HCT116 (cell line): ENCODE measurements around the gene SERPINE3. TPM values are rescaled to one million over a fixed set of nuclear protein-coding genes. Genes with fewer than 3 reads are reported as not detected.

Source experiments
- ATAC-seq: fragments of 200-7000 bp; cut with Tn5 transposase; 2 replicates; pipeline ENCODE4 v1.9.1; 2020; ENCODE audit warnings: mild to moderate bottlenecking, moderate library complexity
- BruUV-seq: library from RNA; stranded (reverse); fragments of 400-500 nt; replicated peaks from 2 replicates; lab custom pipeline; 2021; lab: Mats Ljungman, UMichigan
- CTCF ChIA-PET: fragments of 300-600 bp; sonication (Branson Sonifier 250); formaldehyde crosslinking; loops from one replicate; lab custom pipeline; 2021; ENCODE audit warnings: antibody characterized with exemption; lab: Charles Lee
- POLR2A ChIA-PET: fragments of 300-600, 350-600 bp; sonication (Branson Sonifier 250); formaldehyde crosslinking; loops from one replicate; lab custom pipeline; 2021; ENCODE audit warnings: antibody characterized with exemption; lab: Charles Lee
- RAD21 ChIA-PET, 2 experiments: fragments of 300-600 bp; sonication (Branson Sonifier 250); formaldehyde crosslinking; loops; one replicate each; lab custom pipeline; 2023; ENCODE audit warnings: low total read pairs in 2 of 2; ENCODE audit not compliant: uncharacterized antibody in 2 of 2, unreplicated experiment in 2 of 2, low non-redundant PET in 1 of 2; lab: Charles Lee
- DNase-seq: peaks from one replicate; pipeline ENCODE4 v3.0.0-alpha.2; 2010; ENCODE audit warnings: low read depth, low spot score
- H2AFZ ChIP-seq: fragments of 200-600 bp; shearing (Covaris generic), sonication (generic); 2 replicates; pipeline ENCODE4 v1.6.1; 2017; ENCODE audit warnings: low read depth, mixed run types, mixed read lengths, antibody characterized with exemption, low read length; ENCODE audit not compliant: poor library complexity, severe bottlenecking
- H3K27ac ChIP-seq: 2 replicates; pipeline ENCODE4 v1.5.1; 2012; ENCODE audit warnings: low read depth, low read length
- H3K27me3 ChIP-seq: fragments of 200-600 bp; sonication (generic); 2 replicates; pipeline ENCODE4 v1.6.1; 2016; ENCODE audit warnings: mixed run types, low read length, mixed read lengths; ENCODE audit not compliant: insufficient read depth
- H3K36me3 ChIP-seq, 2 experiments: fragments of 200-500 bp in 1 of 2; fragments of 200-600 bp in 1 of 2; sonication (Bioruptor generic) in 1 of 2; sonication (generic) in 1 of 2; 2 replicates each; pipeline versions ENCODE4 v1.5.1 to v1.6.1; 2014 to 2016; ENCODE audit warnings: low read length in 2 of 2, inconsistent platforms in 1 of 2, mixed read lengths in 1 of 2, mixed run types in 1 of 2; ENCODE audit not compliant: insufficient read depth in 2 of 2, control insufficient read depth in 1 of 2
- H3K4me1 ChIP-seq, 2 experiments: fragments of 200-600 bp in 1 of 2; sonication (generic) in 1 of 2; 2 replicates each; pipeline versions ENCODE4 v1.5.1 to v1.6.1; 2012 to 2017; ENCODE audit warnings: low read length in 2 of 2, inconsistent platforms in 1 of 2, mild to moderate bottlenecking in 1 of 2, mixed read lengths in 1 of 2, mixed run types in 1 of 2, moderate library complexity in 1 of 2; ENCODE audit not compliant: insufficient read depth in 2 of 2, control insufficient read depth in 1 of 2
- H3K4me2 ChIP-seq: fragments of 200-600 bp; sonication (generic); 2 replicates; pipeline ENCODE4 v1.6.1; 2017; ENCODE audit warnings: mixed run types, low read length, mixed read lengths
- H3K4me3 ChIP-seq, 2 experiments: fragments of 200-600 bp in 1 of 2; sonication (generic) in 1 of 2; replicated peaks in 1 of 2; 2 replicates each; pipeline ENCODE4 v1.5.1; 2011 to 2016; ENCODE audit warnings: low read length in 2 of 2, control low read depth in 1 of 2, low read depth in 1 of 2, mild to moderate bottlenecking in 1 of 2, mixed read lengths in 1 of 2, mixed run types in 1 of 2
- H3K79me2 ChIP-seq: fragments of 200-600 bp; sonication (generic); 2 replicates; pipeline ENCODE4 v1.6.1; 2017; ENCODE audit warnings: mild to moderate bottlenecking, mixed run types, low read length, moderate library complexity, mixed read lengths; ENCODE audit not compliant: insufficient read depth
- H3K9ac ChIP-seq: fragments of 200-600 bp; sonication (generic); 2 replicates; pipeline ENCODE4 v1.6.1; 2016; ENCODE audit warnings: low read length, mixed read lengths
- H3K9me2 ChIP-seq: fragments of 200-600 bp; sonication (generic), shearing (Covaris generic); 2 replicates; pipeline ENCODE4 v1.6.1; 2017; ENCODE audit warnings: mixed run types, mild to moderate bottlenecking, moderate library complexity; ENCODE audit not compliant: insufficient read depth
- H3K9me3 ChIP-seq, 2 experiments: fragments of 200-500 bp in 1 of 2; fragments of 200-600 bp in 1 of 2; sonication (Bioruptor generic) in 1 of 2; sonication (generic) in 1 of 2; 2 replicates each; pipeline ENCODE4 v1.6.1; 2014 to 2017; ENCODE audit warnings: low read length in 2 of 2, mixed read lengths in 2 of 2, inconsistent platforms in 1 of 2, low read depth in 1 of 2, mild to moderate bottlenecking in 1 of 2, mixed run types in 1 of 2, moderate library complexity in 1 of 2; ENCODE audit not compliant: control insufficient read depth in 1 of 2, insufficient read depth in 1 of 2
- H4K20me1 ChIP-seq: fragments of 200-600 bp; sonication (generic), shearing (Covaris generic); 2 replicates; pipeline ENCODE4 v1.6.1; 2017; ENCODE audit warnings: mixed run types, mild to moderate bottlenecking, moderate library complexity; ENCODE audit not compliant: insufficient read depth
- ELF1 ChIP-seq: IDR thresholded peaks from 2 replicates; pipeline ENCODE4 v1.6.1; 2012; ENCODE audit warnings: low read depth, borderline replicate concordance
- EZH2 ChIP-seq: fragments of 200-600 bp; sonication (generic); IDR thresholded peaks from 2 replicates; pipeline ENCODE4 v1.6.1; 2017; ENCODE audit warnings: antibody characterized with exemption, mixed run types
- EZH2phosphoT487 ChIP-seq: fragments of 200-600 bp; IDR thresholded peaks from 2 replicates; pipeline ENCODE4 v1.6.1; 2018; ENCODE audit warnings: antibody characterized with exemption, borderline replicate concordance
- FOSL1 ChIP-seq: IDR thresholded peaks from 2 replicates; pipeline ENCODE4 v1.6.1; 2012; ENCODE audit warnings: low read depth
- POLR2A ChIP-seq: IDR thresholded peaks from 2 replicates; pipeline ENCODE4 v1.7.0; 2011; ENCODE audit warnings: borderline replicate concordance; ENCODE audit not compliant: insufficient read depth, insufficient read length; ENCODE audit errors: extremely low read depth
- POLR2AphosphoS5 ChIP-seq: IDR thresholded peaks from 2 replicates; pipeline ENCODE4 v1.6.1; 2011; ENCODE audit warnings: mild to moderate bottlenecking, low read depth, low read length, moderate library complexity
- RAD21 ChIP-seq: IDR thresholded peaks from 2 replicates; pipeline ENCODE4 v1.6.1; 2012; ENCODE audit warnings: low read depth, mild to moderate bottlenecking
- SIN3A ChIP-seq: IDR thresholded peaks from 2 replicates; pipeline ENCODE4 v1.6.1; 2012; ENCODE audit warnings: low read depth
- SP1 ChIP-seq: IDR thresholded peaks from 2 replicates; pipeline ENCODE4 v1.6.1; 2012; ENCODE audit warnings: low read depth
- TCF7L2 ChIP-seq: IDR thresholded peaks from 2 replicates; pipeline ENCODE4 v1.7.0; 2011; ENCODE audit warnings: borderline replicate concordance, inconsistent platforms; ENCODE audit not compliant: insufficient read depth, insufficient read length; ENCODE audit errors: extremely low read depth
- YY1 ChIP-seq: IDR thresholded peaks from 2 replicates; pipeline ENCODE4 v1.6.1; 2011; ENCODE audit warnings: low read length, low read depth, moderate library complexity, mild to moderate bottlenecking; ENCODE audit not compliant: insufficient replicate concordance; ENCODE audit errors: extremely low read depth
- ZFX ChIP-seq: fragments of 450-650 bp; IDR thresholded peaks from 2 replicates; pipeline ENCODE4 v1.6.1; 2017
- ZNF274 ChIP-seq: fragments of 200-500 bp; sonication (Bioruptor generic); IDR thresholded peaks from 2 replicates; pipeline ENCODE4 v1.6.1; 2014; ENCODE audit warnings: mild to moderate bottlenecking, low read depth, low read length, inconsistent platforms
- intact Hi-C: fragments of 100-400 bp; cut with micrococcal nuclease; formaldehyde crosslinking; loops from 2 replicates; pipeline ENCODE4 v1.10.0; 2022
- total RNA-seq: library from RNA; stranded (reverse); gene quantifications from one replicate; pipeline ENCODE4 v1.2.1, GENCODE V29; 2021; ENCODE audit not compliant: unreplicated experiment
- TF ChIP-seq, protein P1 (sequence below): IDR thresholded peaks from 2 replicates; pipeline ENCODE4 v1.6.1; 2012
- TF ChIP-seq, protein P2 (sequence below): IDR thresholded peaks from 2 replicates; pipeline ENCODE4 v1.6.1; 2012; ENCODE audit warnings: low read depth

SERPINE3 gene
- total RNA-seq, 1 experiment from 2014 or later: not detected

- no peak for TF ChIP-seq EZH2
- TF ChIP-seq ZNF274: no peak
- no peak for TF ChIP-seq YY1
- no peak for TF ChIP-seq EZH2phosphoT487
- TF ChIP-seq, protein P1, sequence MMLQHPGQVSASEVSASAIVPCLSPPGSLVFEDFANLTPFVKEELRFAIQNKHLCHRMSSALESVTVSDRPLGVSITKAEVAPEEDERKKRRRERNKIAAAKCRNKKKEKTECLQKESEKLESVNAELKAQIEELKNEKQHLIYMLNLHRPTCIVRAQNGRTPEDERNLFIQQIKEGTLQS: no peak
- TF ChIP-seq ELF1: no peak
- no peak for TF ChIP-seq POLR2AphosphoS5
- no peak for TF ChIP-seq SIN3A
- TF ChIP-seq ZFX: no peak
- intact Hi-C loops: no loop called here
- DNase-seq (no peak), ATAC-seq (no peak)
- ChIA-PET RAD21 (no interaction called here), CTCF (no interaction called here), POLR2A (no interaction called here)
- Histone ChIP-seq H3K27ac (no peak overlapping the region), H3K27me3 (no peaks in the 10 kb centered on the region), H3K4me3 (no peak overlapping the region), H3K9ac (no peak overlapping the region), H3K36me3 (no peaks in the 10 kb centered on the region), H4K20me1 (no peaks in the 10 kb centered on the region), H3K4me2 (no peak overlapping the region), H3K79me2 (no peaks in the 10 kb centered on the region), H3K4me1 (no peaks in the 10 kb centered on the region), H2AFZ (no peak overlapping the region), H3K9me2 (no peaks in the 10 kb centered on the region), H3K9me3 (no peaks in the 10 kb centered on the region)
- BruUV-seq: no TSS peak
Observed at GRCh38 chr13:51292000-51292565, 47.4 kb upstream of the SERPINE3 start.

DNA sequence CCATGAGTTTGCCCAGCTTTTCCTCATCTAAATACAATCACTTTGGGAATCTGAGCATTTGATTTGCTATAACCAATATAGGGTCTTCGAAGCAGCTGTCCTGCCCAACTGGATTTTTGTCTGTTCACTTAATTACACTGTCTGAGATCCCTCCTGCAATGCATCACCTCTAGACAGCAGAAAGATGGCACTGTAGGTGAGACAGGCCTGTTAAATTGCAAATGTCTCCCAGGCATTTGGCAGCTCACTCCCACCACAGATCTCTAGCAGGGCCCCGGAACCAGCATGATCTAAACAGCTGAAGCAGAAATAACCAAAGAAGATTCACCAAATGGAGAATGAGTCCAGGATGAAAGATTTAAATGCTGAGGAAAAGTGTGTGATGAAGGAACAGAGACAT, 41.9 kb upstream of the SERPINE3 start:
- BruUV-seq: no TSS peak
- Histone ChIP-seq H3K79me2 (no peaks in the 10 kb centered on the region), H3K9ac (no peak overlapping the region), H3K4me1 (no peaks in the 10 kb centered on the region), H3K9me3 (no peaks in the 10 kb centered on the region), H3K4me3 (no peak overlapping the region), H4K20me1 (no peaks in the 10 kb centered on the region), H3K36me3 (no peaks in the 10 kb centered on the region), H3K27ac (no peak overlapping the region), H3K9me2 (no peaks in the 10 kb centered on the region), H3K27me3 (no peaks in the 10 kb centered on the region), H3K4me2 (no peak overlapping the region), H2AFZ (no peak overlapping the region)
- POLR2A ChIA-PET: no interaction called here
- DNase-seq (no peak), ATAC-seq (peak; percentile 63)
- CTCF ChIA-PET: interaction anchor here (0.8 to 2.1 kb wide), 4 partner anchors 11 to 500 kb away, joined by 3 to 19 read pairs (median 4); no protein-coding TSS in a partner anchor
- intact Hi-C loops: no loop called here
- RAD21 ChIA-PET: no interaction called here
- TF ChIP-seq FOSL1 (no peak), ELF1 (no peak), POLR2A (no peak), ZFX (no peak), SP1 (no peak), RAD21 (peak; percentile 26; the same call in 1 of the 2 replicates), TCF7L2 (no peak), EZH2 (no peak)
- TF ChIP-seq, protein P2, sequence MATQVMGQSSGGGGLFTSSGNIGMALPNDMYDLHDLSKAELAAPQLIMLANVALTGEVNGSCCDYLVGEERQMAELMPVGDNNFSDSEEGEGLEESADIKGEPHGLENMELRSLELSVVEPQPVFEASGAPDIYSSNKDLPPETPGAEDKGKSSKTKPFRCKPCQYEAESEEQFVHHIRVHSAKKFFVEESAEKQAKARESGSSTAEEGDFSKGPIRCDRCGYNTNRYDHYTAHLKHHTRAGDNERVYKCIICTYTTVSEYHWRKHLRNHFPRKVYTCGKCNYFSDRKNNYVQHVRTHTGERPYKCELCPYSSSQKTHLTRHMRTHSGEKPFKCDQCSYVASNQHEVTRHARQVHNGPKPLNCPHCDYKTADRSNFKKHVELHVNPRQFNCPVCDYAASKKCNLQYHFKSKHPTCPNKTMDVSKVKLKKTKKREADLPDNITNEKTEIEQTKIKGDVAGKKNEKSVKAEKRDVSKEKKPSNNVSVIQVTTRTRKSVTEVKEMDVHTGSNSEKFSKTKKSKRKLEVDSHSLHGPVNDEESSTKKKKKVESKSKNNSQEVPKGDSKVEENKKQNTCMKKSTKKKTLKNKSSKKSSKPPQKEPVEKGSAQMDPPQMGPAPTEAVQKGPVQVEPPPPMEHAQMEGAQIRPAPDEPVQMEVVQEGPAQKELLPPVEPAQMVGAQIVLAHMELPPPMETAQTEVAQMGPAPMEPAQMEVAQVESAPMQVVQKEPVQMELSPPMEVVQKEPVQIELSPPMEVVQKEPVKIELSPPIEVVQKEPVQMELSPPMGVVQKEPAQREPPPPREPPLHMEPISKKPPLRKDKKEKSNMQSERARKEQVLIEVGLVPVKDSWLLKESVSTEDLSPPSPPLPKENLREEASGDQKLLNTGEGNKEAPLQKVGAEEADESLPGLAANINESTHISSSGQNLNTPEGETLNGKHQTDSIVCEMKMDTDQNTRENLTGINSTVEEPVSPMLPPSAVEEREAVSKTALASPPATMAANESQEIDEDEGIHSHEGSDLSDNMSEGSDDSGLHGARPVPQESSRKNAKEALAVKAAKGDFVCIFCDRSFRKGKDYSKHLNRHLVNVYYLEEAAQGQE: no peak
- TF ChIP-seq, protein P1: no peak
